Calu3 (cell line): ENCODE results near the gene STX10. TPM values are rescaled to one million over a fixed set of nuclear protein-coding genes. Genes with fewer than 3 reads are reported as not detected.

ENCODE experiments used
- total RNA-seq: library from RNA; stranded (reverse); gene quantifications from 2 replicates; pipeline ENCODE4 v1.2.3, GENCODE V29; 2022

STX10 gene
- total RNA-seq, 1 experiment from 2014 or later, result 52.3 TPM

Other genes with a start within 250 kb of the STX10 start
- gene SYCE2, start 231.1 kb downstream of the STX10 start, total RNA-seq, result 1.1 TPM in 1 of 2 replicates, not detected in the other
- 72.8 and 75.5 TPM in 2 replicates for gene FARSA, start 216.7 kb downstream of the STX10 start, total RNA-seq
- gene CALR, start 211.8 kb downstream of the STX10 start, total RNA-seq, result 680 and 718 TPM in 2 replicates
- 101 and 110 TPM in 2 replicates for gene RAD23A, start 204.5 kb downstream of the STX10 start, total RNA-seq
- gene GADD45GIP1, start 193.2 kb downstream of the STX10 start, total RNA-seq, result 20.0 and 21.6 TPM in 2 replicates
- gene DAND5, start 180.8 kb downstream of the STX10 start, total RNA-seq, result 0.21 and 0.47 TPM in 2 replicates
- 16.4 and 21.9 TPM in 2 replicates for gene NFIX, start 154.9 kb downstream of the STX10 start, total RNA-seq
- gene LYL1, start 47.5 kb downstream of the STX10 start, total RNA-seq, result 0.32 TPM in 1 of 2 replicates, not detected in the other
- 36.5 and 40.2 TPM in 2 replicates for gene TRMT1, start 33.6 kb downstream of the STX10 start, total RNA-seq
- gene NACC1, start 32.1 kb downstream of the STX10 start, total RNA-seq, result 80.9 and 83.1 TPM in 2 replicates
- gene IER2, start within 50 bp of the STX10 start, total RNA-seq, result 96.3 and 108 TPM in 2 replicates